PC-3 (cell line): Measurements from ENCODE around the gene CSHL1. TPM values are rescaled to one million over a fixed set of nuclear protein-coding genes. Genes with fewer than 3 reads are reported as not detected.
"Not testable (repeated sequence)": the region's sequence is repeated elsewhere in the genome, so short reads cannot be mapped to it uniquely, and the experiment has no call there.

Source experiments
- ATAC-seq: fragments of 200-7000 bp; cut with Tn5 transposase; 2 replicates; pipeline ENCODE4 v1.9.1; 2020; ENCODE audit warnings: mild to moderate bottlenecking, moderate library complexity
- BruUV-seq: library from RNA; stranded (reverse); fragments of 400-500 nt; replicated peaks from 2 replicates; lab custom pipeline; 2021; lab: Mats Ljungman, UMichigan
- CTCF ChIA-PET: fragments of 300-600 bp; sonication (Branson Sonifier 250); formaldehyde crosslinking; loops from one replicate; lab custom pipeline; 2022; ENCODE audit warnings: antibody characterized with exemption; lab: Charles Lee
- POLR2A ChIA-PET: fragments of 300-600 bp; sonication (Branson Sonifier 250); formaldehyde crosslinking; loops from one replicate; lab custom pipeline; 2022; ENCODE audit warnings: antibody characterized with exemption; ENCODE audit not compliant: unreplicated experiment; lab: Charles Lee
- DNase-seq: peaks from one replicate; pipeline ENCODE4 v3.0.0-alpha.2; 2015
- H2AFZ ChIP-seq: fragments of 300-600 bp; sonication (generic); 2 replicates; pipeline ENCODE4 v1.6.0; 2016; ENCODE audit warnings: antibody characterized with exemption, low read length
- H3F3A ChIP-seq: fragments of 300-600 bp; sonication (generic); one replicate; pipeline ENCODE4 v1.6.0; 2017; ENCODE audit warnings: antibody characterized with exemption, low read length, control low read depth, mild to moderate bottlenecking; ENCODE audit not compliant: unreplicated experiment
- H3K27ac ChIP-seq: fragments of 300-600 bp; sonication (generic); 2 replicates; pipeline ENCODE4 v1.5.1; 2016; ENCODE audit warnings: mild to moderate bottlenecking, low read length
- H3K27me3 ChIP-seq: fragments of 300-600 bp; sonication (generic); 2 replicates; pipeline ENCODE4 v1.6.1; 2016; ENCODE audit warnings: low read length, mixed read lengths
- H3K36me3 ChIP-seq: fragments of 300-600 bp; sonication (generic); 2 replicates; pipeline ENCODE4 v1.6.1; 2016; ENCODE audit warnings: low read depth, mixed run types, low read length, mixed read lengths
- H3K4me1 ChIP-seq: fragments of 300-600 bp; sonication (generic); 2 replicates; pipeline ENCODE4 v1.5.1; 2016; ENCODE audit warnings: low read length; ENCODE audit not compliant: insufficient read depth
- H3K4me2 ChIP-seq: fragments of 300-600 bp; sonication (generic); 2 replicates; pipeline ENCODE4 v1.6.0; 2016; ENCODE audit warnings: low read length
- H3K4me3 ChIP-seq: fragments of 300-600 bp; sonication (generic); 2 replicates; pipeline ENCODE4 v1.5.1; 2016; ENCODE audit warnings: mild to moderate bottlenecking, low read length, mixed read lengths
- H3K79me2 ChIP-seq: fragments of 300-600 bp; sonication (generic); 2 replicates; pipeline ENCODE4 v1.6.1; 2017; ENCODE audit warnings: low read length, mixed read lengths
- H3K9ac ChIP-seq: fragments of 300-600 bp; sonication (generic); 2 replicates; pipeline ENCODE4 v1.6.0; 2016; ENCODE audit warnings: mild to moderate bottlenecking, low read length
- H3K9me2 ChIP-seq: fragments of 300-600 bp; sonication (generic); replicated peaks from 2 replicates; pipeline ENCODE4 v1.6.1; 2016; ENCODE audit warnings: mixed run types, low read length, mixed read lengths
- H3K9me3 ChIP-seq: fragments of 300-600 bp; sonication (generic); 2 replicates; pipeline ENCODE4 v1.6.1; 2016; ENCODE audit warnings: low read length, mixed read lengths
- H4K20me1 ChIP-seq: fragments of 300-600 bp; sonication (generic); 2 replicates; pipeline ENCODE4 v1.6.1; 2016; ENCODE audit warnings: low read length, mixed read lengths
- CTCF ChIP-seq: fragments of 300-600 bp; sonication (generic); conservative IDR thresholded peaks from 2 replicates; pipeline ENCODE4 v1.5.1; 2017; ENCODE audit warnings: antibody characterized with exemption, low read depth, mild to moderate bottlenecking, low read length
- EZH2 ChIP-seq: fragments of 300-600 bp; sonication (generic); IDR thresholded peaks from one replicate; pipeline ENCODE4 v1.6.1; 2017; ENCODE audit warnings: antibody characterized with exemption, mild to moderate bottlenecking, low read length; ENCODE audit not compliant: unreplicated experiment
- EZH2phosphoT487 ChIP-seq: fragments of 300-600 bp; sonication (generic); IDR thresholded peaks from 2 replicates; pipeline ENCODE4 v1.6.1; 2018; ENCODE audit warnings: mild to moderate bottlenecking, antibody characterized with exemption, low read length, borderline replicate concordance
- intact Hi-C: fragments of 100-400 bp; cut with micrococcal nuclease; formaldehyde crosslinking; loops from 2 replicates; pipeline ENCODE4 v1.9.0; 2023
- total RNA-seq: library from RNA; depleted of rRNA; stranded (reverse); fragments of >200 nt; gene quantifications from 2 replicates; pipeline ENCODE4 v1.2.3, GENCODE V29; 2014

CSHL1 gene
- total RNA-seq, 1 experiment from 2014 or later = not detected

- H3F3A ChIP-seq = no peaks in the 10 kb centered on the region
- H3K79me2 ChIP-seq = no peaks in the 10 kb centered on the region
- no peaks in the 10 kb centered on the region for H3K9me2 ChIP-seq
- H3K36me3 ChIP-seq = no peaks in the 10 kb centered on the region
- peaks cover 14% of the 10 kb centered on the region; the same call in 1 of the 2 replicates for H3K27me3 ChIP-seq
- ATAC-seq (no peak), DNase-seq (no peak)
- POLR2A ChIA-PET = no interaction called here
- H3K9ac ChIP-seq = no peak overlapping the region
- TF ChIP-seq CTCF (no peak), EZH2phosphoT487 (no peak), EZH2 (no peak)
- no peak overlapping the region for H2AFZ ChIP-seq
- H3K4me3 ChIP-seq = no peak overlapping the region
- H3K4me2 ChIP-seq = no peak overlapping the region
- CTCF ChIA-PET = interaction anchor here (1.0 to 3.2 kb wide), 2 partner anchors 33 to 108 kb away, joined by 4 to 22 read pairs; no protein-coding TSS in a partner anchor
- no peak overlapping the region for H3K27ac ChIP-seq
- no TSS peak for BruUV-seq
- H3K4me1 ChIP-seq = no peaks in the 10 kb centered on the region
- no peaks in the 10 kb centered on the region for H4K20me1 ChIP-seq
- intact Hi-C loops = loop anchor here (2.0 to 10.0 kb wide), 4 partner anchors 35 to 367 kb away; no protein-coding TSS in a partner anchor
- no peaks in the 10 kb centered on the region for H3K9me3 ChIP-seq
Measured at GRCh38 chr17:63917646-63918045, 6.6 kb upstream of the CSHL1 start.

GRCh38 chr17:63917206-63917605 lies 6.1 kb upstream of the CSHL1 start:
- H3F3A ChIP-seq, BruUV-seq, DNase-seq, POLR2A ChIA-PET, CTCF ChIA-PET, H3K4me2 ChIP-seq, H4K20me1 ChIP-seq, H3K9me2 ChIP-seq, H3K9ac ChIP-seq, H3K79me2 ChIP-seq, H3K36me3 ChIP-seq, H3K9me3 ChIP-seq, ATAC-seq, H3K27ac ChIP-seq, H3K4me1 ChIP-seq, H2AFZ ChIP-seq, H3K4me3 ChIP-seq: not testable (repeated sequence)
- peaks cover 14% of the 10 kb centered on the region; the same call in 1 of the 2 replicates for H3K27me3 ChIP-seq
- intact Hi-C loops = loop anchor here (5.0 to 10.0 kb wide), 2 partner anchors 35 to 368 kb away; no protein-coding TSS in a partner anchor

GRCh38 chr17:63916566-63917185 lies 5.6 kb upstream of the CSHL1 start:
- TF ChIP-seq EZH2 (no peak), CTCF (no peak), EZH2phosphoT487 (no peak)
- Histone ChIP-seq H3K9me3 (no peaks in the 10 kb centered on the region), H3K27me3 (peaks cover 14% of the 10 kb centered on the region; the same call in 1 of the 2 replicates), H3K4me3 (no peak overlapping the region), H3K36me3 (no peaks in the 10 kb centered on the region), H3K4me1 (no peaks in the 10 kb centered on the region), H2AFZ (no peak overlapping the region), H3K79me2 (no peaks in the 10 kb centered on the region), H3K9ac (no peak overlapping the region), H3K4me2 (no peak overlapping the region), H4K20me1 (no peaks in the 10 kb centered on the region), H3F3A (no peaks in the 10 kb centered on the region), H3K27ac (no peak overlapping the region), H3K9me2 (no peaks in the 10 kb centered on the region)
- no peak for DNase-seq
- ATAC-seq = no peak
- ChIA-PET CTCF (interaction anchor here (0.6 kb wide), 1 partner anchor 53 kb away, joined by 3 read pairs; no protein-coding TSS in a partner anchor), POLR2A (no interaction called here)
- intact Hi-C loops = loop anchor here (5.0 to 10.0 kb wide), 2 partner anchors 36 to 368 kb away; no protein-coding TSS in a partner anchor
- BruUV-seq = no TSS peak

- ATAC-seq, H3K9me2 ChIP-seq, CTCF ChIA-PET, H3K79me2 ChIP-seq, DNase-seq, BruUV-seq, H3K4me3 ChIP-seq, POLR2A ChIA-PET, H3K36me3 ChIP-seq, H3K4me1 ChIP-seq, H3K4me2 ChIP-seq, H2AFZ ChIP-seq, H4K20me1 ChIP-seq, H3K9me3 ChIP-seq, H3F3A ChIP-seq, H3K27ac ChIP-seq, H3K9ac ChIP-seq: not testable (repeated sequence)
- peaks cover 14% of the 10 kb centered on the region; the same call in 1 of the 2 replicates for H3K27me3 ChIP-seq
- intact Hi-C loops = loop anchor here (5.0 to 10.0 kb wide), 2 partner anchors 37 to 369 kb away; no protein-coding TSS in a partner anchor
Measured at GRCh38 chr17:63915753-63916152, 4.7 kb upstream of the CSHL1 start.
